Measurements from ENCODE around the gene SIX2.

Gene SIX2

DNA sequence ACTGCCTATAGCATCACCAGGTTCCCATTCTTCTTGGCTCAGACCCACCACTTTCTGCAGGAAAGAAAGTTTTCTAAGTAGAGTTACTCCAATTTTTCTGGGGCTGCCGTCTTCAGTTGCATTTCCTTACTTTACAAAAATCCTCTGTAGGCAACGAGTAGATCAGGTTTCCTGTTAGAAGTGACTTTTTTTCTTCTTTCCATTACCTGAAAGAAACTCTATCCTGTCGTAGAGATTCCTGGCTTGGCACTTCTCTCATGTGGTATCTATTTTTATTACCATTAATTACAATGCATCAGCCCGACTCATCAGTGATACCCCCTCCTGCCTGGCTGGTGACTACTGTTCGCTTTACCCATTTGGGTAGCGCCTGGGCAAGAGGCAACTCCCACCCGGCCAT lies 5.6 kb upstream of the SIX2 start:
- no peak for DNase-seq

DNA sequence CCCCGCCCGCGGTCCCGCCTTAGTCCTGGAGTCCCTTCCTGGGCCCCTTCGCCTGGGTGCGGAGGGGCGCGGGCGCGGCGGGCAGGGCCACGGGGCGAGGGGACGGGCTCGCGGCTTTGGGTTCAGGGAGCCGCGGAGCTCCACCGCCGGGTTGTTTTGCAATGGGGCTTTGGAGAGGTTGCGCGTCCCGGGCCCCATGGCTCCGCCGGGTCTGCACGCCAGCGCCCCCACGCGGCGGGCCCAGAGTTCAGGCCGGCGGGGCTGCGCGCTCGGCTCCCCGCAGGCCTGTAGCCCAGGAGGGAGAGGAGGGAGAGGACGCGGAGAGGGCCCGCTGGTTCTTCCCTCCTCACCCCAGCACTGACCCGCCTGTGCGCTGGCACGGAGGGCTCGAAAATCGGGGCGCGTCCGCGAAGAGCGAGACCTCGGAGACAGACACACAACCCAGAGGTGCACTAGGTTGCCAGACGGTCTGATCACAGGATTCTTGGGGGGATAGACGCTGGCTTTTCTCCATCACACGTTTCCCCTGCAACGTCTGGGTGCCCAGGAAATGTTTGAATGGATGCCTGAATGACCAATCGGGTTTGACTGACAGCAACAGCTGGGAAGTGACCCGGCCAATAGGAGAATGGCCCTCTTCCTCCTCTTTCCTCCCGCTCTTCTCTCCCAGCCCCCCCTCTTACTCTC lies 4.9 kb upstream of the SIX2 start:
- DNase-seq = no peak

DNA sequence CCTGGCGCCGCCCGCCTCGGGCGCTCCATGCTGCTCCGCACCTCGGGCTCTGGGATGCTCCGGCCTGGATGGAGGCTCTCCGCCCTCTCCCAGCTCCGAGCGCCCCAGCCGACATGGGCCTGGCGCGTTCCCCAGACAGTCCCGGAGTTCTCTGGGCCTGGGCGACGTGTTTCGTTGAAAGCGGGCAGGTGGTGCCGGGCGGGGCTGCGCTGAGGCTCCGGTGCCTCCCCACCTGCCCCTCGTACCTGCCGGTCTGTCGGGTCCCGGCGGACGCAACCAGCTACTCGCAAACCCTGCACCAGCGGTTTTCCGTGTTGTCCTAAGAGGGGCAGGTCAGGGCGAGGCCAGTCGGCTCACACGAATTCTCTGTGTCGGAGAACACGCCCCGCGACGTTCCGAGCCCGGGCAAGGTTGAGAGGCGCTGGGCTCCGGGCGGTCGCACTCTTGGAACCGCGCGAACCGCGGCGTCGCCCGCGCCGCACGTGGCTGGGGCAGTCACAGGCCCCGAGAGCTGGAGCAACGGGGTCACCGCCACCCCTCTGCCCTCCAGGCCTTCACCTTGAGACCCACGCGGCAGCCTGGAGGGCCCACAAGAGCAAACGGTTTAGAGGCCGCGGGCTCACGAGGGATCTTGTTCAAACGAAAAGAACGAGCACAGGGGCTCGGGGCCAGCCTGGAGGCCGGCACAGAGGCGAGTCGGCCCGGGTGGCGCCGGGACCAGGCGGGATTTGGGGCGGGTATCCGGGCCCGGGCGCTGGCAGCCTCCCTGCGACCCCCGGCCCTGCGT lies 4.2 kb upstream of the SIX2 start:
- DNase-seq = no peak

DNA sequence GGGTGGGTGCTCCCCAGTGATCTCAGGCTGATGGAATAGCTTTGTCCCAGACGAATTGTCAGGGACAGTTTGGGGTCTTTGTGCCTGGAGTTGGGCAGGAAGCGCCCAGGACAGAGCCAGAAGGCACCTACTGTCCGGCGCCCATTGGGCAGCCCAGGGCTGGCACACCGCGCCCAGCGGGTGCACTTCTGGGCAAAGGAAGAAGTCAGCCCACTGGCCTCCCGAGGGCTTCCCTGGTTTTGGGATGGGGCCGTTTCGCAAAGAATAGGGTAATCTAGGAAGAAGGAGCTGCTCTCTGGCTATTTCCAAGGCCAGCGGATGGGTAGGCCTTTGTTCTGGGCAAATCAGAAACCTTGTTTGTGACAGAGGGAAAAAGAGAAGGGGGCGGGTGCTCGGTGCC lies 3.5 kb upstream of the SIX2 start:
- no peak for DNase-seq

DNA sequence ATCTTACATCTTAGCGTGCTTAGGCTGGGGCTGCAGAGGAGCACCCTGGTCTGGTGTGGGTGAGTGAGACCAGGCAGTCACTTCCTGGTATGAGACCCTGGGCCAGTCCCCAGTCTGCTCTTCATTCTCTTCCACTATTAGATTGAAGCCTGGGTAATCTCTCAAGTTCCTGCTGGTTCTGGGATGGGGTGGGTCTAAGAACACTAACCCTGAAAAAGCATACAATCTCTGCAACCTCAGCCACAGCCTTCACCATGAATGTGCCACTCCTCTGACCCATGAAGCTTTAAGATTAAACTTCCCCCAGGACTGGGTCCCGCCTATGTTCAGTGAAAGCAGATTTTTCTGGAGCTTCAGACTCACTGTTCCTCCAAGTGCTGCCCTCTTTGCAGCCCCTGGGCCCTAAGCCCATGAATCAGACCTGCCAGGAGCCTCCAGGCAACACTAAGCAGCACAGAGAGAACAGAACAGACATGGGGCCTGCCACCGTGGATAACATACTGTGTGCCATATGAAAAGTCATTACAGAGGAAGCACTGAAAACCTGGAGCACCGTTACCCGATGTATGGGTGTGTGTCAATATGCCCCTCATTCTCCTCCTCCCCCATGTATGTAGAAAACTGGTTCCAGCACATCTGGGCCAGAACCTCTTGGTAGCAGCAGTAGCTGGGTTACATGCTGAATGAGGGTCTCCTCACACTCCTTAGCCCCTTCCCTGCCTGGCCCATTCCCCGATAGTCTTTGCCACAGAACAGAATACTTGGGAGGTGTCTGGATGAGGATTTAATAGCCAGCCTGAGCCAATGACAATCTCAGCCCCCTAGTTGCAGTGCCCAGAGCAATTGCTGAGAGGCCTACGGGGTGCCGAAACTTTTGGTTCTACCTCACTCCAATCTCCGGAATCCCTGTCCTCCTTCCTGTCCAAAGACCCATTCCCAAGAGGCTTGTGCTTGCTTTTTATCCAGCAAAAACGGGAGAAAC lies 2.7 kb upstream of the SIX2 start:
- DNase-seq = no peak

DNA sequence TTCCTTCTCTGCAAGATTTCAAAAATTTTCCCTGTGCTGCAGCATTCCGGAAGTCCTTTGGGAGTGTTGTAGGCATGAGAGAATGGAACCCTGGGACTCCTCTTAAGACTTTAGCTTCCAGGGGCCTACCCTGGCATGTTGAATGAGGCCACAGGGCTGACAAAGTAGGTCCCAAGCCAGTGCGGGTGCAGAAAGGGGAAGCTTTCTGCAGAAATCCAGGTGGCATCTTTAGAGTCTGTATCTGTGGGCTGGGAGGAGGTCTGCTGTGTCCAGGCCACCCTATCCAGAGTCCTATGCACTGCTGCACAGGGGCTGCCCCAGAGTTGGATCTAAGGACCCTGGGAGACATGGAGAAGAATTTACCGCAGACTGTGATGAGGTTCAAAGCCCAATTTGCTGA lies 1.9 kb upstream of the SIX2 start:
- DNase-seq = no peak

DNA sequence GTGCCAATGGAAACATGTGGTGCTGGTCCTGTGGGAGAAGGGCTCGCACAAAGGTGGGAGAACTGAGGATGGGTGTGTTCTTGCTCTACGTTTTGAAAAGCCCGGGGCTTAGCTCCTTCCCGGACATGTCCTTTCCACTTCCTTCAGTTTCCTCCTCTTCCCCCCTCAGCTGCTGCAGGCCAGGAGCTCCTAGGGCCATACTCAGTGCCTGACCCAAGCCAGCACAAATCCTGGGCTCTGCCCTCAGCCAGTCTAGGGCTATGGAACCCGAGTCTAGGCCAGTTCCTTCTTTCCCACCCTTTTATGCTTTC lies 1.4 kb upstream of the SIX2 start:
- no peak for DNase-seq

DNA sequence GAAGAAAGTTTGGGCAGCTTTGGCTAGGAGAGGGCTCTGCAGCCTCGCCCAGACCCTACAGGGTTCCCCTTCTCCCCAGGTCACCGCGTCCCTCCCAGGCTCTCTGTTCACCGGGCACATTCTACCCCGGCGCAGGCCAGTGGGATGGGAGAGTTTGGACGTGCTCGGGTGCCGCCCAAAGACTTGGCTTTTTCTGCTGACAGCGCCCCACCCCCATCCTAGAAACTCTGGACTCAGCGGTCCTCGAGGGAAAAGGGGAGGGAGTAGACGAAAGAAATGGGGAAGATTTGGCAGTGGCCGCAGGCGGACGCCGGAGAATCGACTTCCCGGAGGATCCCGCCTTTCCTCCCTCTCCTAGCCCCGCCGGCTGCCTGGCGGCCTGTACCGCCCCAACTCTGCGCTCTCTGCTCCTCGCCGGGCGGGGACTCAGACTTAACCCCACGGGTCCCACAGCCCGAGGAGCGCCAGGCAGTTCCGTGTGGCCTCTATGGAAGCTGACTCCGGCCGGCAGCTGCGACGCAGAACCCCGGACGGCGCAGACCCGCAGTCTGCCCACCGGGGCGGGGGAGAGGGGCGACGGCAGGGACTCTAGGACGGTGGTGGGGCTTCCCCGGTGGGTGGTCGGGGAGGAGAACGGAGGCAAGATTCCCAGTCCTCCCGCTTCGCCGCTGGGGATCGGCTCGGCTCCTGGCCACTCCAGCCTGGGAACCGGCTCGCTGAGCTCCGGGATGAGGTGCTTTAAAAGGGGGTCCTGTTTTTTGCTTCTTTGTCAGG lies 863 bp upstream of the SIX2 start:
- DNase-seq = no peak

DNA sequence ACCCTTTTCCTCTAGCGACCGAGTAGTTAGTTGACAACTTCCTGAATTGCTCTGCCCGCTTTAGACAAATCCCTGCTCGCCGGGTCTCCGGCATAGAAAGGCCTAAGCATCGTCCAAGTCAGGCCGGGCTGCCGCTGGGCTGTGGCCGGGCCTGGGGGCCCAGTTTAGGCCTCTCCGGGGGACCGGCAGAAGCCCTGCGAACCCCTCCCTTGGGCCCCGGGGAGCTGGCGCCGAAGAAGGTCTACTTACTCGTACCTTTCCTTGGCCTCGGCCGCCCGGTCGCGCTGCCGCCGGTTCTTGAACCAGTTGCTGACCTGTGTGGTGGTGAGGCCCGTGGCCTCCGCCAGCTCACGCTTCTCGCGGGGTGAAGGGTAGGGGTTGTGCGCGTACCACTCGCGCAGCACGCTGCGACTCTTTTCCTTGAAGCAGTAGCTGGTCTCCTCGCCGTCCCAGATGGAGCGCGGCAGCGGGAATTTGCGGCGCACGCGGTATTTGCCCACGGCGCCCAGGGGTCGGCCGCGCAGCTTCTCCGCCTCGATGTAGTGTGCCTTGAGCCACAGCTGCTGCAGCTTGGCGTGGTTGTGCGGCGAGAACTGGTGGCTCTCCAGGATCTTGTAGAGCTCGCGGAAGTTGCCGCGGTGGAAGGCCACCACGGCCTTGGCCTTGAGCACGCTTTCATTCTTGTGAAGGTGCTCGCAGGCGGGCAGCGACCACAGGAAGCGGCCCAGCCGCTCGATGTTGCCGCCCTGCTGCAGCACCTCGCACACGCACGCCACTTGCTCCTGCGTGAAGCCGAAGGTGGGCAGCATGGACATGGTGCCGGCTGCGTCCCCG lies 739 bp downstream of the SIX2 start:
- no peak for DNase-seq

DNA sequence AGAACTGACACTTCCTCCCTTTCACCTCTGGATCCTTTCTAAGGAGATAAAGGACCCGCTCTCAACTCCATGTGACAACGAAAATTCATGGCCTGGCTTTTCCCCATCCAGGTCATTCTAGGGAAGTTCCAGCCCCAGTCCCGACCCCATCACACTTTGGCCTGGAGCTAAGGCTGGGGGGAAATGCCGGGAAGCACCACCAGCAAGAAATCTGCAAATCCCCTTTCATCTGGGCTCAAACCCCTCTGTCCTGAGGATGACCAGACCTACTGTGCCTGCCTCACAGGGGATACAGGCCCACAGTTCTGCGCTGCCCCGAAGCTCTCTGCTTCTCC lies 1.3 kb downstream of the SIX2 start:
- DNase-seq = no peak

DNA sequence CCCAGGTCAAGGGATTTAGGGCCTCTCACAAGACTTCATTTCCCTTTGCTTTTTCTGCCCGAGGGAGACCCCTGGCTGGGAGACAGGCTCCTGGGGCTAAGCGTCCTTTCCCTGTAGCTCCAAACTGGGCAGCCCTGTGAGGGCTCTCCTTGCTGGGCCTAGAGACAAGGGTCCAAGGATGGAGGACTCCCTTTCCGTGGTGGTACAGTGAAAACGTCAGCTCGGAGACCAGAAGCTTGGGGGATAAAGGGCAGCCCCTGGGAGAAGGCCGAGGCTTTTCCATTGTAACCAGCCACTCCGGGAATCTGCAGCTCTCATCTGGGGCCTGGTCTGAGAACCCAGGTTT lies 2.3 kb downstream of the SIX2 start:
- no peak for DNase-seq

DNA sequence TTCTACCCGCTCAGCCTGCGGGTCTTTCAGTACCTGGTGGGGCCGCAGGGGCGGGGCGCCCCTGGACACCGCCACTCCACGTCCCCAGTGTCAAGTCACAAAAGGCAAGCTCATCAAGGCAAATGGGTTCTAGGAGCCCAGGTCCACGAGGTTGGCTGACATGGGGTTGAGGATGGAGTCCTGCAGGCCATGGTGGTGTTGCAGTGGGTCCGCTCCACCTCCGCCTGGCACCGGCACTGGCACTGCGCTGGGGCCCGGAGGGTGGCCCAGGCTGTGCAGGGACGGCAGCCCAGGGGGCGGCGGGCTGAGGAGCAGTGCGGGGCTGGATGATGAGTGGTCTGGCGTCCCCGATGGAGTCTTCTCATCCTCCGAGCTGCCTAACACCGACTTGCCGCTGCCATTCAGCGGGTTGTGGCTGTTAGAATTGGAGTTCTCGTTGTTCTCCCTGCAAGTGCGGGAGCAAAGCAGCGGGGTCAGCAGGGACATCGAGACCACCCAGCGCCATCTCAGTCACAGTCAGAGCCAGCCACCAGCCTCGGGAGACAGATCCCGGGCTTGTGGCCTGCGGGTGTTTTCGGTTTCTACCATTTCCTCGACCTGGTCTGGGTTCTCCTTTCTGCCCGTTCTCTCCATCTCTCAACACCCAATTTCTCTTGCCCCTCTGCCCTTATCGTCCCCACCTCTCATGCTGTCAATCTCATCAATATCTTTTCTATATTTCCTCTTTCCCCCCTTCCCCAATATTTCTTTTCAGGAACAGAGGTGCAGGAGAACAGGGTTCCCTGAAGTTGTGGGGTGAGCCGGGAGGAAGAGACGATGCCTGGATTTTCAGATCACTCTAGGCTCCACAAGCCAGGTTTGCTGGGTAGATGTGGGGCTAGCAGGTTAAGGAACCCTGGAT lies 3.0 kb downstream of the SIX2 start:
- DNase-seq = no peak

DNA sequence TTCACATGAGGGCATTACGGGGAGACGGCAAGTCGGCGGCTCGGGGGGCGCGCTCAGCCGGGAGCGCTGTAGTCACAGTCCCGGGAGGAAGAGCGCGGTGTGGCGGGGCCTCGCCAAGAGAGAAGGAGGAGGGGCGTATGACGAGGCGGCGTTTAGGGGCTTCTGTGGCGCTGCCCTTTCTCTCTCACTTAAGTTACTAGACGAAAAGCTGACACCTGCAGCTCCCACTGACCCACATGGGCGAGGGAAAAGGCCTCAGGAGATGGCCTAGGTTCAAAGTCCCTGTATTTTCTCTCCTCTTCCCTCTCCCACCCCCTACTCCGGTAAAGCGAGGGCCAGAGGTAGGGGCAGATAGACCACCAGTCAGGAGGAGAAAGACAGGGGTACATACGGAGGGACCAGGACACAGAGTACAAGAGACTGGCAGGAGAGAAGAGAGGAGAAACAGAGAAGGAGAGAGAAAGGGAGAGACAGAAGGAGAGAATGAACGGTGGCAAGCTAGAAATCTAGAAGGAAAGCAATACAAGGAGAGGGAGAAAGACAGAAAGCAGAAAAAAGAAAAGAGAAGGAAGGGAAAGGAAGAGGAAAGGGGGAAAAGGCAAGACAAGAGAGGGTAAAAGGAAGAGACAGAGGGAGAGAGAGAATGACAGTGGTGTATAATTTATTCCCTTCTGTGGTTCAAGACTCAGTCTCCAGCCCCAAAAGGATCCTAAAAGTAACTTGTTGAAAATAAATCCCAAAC lies 3.8 kb downstream of the SIX2 start:
- no peak for DNase-seq

DNA sequence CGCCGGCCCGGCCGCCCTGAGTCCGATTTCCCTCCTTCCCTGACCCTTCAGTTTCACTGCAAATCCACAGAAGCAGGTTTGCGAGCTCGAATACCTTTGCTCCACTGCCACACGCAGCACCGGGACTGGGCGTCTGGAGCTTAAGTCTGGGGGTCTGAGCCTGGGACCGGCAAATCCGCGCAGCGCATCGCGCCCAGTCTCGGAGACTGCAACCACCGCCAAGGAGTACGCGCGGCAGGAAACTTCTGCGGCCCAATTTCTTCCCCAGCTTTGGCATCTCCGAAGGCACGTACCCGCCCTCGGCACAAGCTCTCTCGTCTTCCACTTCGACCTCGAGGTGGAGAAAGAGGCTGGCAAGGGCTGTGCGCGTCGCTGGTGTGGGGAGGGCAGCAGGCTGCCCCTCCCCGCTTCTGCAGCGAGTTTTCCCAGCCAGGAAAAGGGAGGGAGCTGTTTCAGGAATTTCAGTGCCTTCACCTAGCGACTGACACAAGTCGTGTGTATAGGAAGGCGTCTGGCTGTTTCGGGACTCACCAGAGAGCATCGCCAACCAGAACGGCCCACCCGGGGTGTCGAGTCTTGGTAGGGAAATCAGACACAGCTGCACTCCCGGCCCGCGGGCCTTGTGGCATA lies 4.6 kb downstream of the SIX2 start:
- no peak for DNase-seq

DNA sequence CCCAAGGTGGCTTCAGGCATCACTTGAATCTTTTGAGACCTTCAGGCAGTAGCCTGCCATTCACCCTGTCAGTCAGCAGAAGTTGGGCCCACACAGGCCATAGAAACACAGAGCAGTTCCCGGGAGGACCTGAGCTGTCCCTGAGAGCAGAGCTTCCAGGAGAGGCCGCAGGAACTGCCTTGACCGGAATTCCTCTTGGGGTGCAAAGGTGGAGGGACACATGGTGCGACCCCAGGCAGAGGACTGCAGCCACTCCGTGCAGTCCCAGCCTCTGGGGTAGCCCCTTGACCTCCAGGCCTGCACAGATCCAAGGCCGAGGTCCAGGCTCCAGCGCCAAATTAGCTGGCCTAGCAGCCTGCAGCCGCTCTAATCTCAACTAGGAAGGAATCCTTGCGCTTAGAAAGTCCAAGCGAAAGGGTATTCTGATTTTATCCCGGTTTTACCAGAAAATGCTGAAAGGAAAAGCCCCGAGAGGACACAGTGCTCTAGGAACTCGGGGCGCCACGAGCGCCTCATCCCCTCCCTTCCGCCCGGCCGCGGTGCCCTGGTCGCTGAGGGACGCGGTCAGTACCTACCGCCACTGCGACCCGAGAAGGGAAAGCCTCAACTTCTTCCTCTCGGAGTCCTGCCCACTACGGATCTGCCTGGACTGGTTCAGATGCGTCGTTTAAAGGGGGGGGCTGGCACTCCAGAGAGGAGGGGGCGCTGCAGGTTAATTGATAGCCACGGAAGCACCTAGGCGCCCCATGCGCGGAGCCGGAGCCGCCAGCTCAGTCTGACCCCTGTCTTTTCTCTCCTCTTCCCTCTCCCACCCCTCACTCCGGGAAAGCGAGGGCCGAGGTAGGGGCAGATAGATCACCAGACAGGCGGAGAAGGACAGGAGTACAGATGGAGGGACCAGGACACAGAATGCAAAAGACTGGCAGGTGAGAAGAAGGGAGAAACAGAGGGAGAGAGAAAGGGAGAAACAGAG lies 5.4 kb downstream of the SIX2 start:
- no peak for DNase-seq

DNA sequence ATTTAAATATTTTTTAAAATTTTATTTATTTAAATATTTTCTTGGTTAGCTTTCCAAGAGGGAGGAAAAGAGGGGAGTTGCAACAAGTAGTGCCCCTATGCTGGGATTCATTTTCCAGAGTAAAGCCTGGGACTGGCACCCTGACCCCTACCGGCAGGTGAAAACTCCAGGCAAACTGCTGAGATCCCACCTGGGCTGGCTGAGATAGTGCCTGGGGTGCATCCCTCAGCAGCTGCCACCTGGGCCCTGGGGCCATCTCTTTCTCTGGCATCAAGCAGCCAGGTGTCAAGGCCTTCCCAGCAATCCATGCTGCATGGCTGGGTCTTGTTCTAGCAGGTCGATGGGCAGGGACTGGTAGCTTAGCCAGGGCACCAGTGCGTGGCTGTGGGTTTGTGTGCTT lies 6.6 kb downstream of the SIX2 start:
- no peak for DNase-seq

DNA sequence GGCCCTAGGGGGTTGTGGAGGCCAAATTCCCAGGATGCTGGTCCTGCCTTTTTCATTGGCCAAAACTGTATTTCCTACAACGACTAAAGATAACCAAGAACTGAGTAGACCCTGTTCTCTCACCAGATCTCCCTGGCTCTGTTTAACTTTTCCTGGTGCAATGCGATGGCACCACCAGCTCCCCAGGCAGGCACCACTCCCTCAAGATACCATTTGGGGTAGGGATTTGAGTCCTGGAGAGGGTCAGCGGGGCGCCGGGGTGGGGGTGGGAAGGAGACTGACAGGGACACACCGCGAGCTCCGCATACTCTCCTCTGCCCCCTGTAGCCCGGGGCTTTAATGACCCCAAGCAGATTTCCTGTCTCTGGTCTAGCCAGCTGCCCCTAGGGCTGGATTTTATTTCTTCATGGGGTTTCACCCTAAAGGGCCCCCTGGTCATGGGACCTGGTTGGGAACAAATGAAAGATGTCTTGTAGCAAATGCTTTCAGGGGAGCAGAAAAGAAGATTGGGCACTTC lies 7.3 kb downstream of the SIX2 start:
- no peak for DNase-seq

Data from stimulated activated CD4-positive, alpha-beta T cell treated with anti-CD3 and anti-CD28 coated beads, Interleukin-4, amount 100 ng/mL, for 1 hour (primary cell).